ENCODE measurements around the gene FER. TPM values are rescaled to one million over a fixed set of nuclear protein-coding genes. Genes with fewer than 3 reads are reported as not detected.

The FER gene
- polyA plus RNA-seq, 1 of the 3 experiments (the other 2 are of a cell fraction), result 1.8 TPM

- no peaks in the 10 kb centered on the region for H3K9me3 ChIP-seq
- no peak overlapping the region for H3K4me3 ChIP-seq (ENCODE audit: low read depth in 2 of 2, low read length in 1 of 2)
- ChIA-PET CTCF (no interaction called here), POLR2A (no interaction called here)
- H3K27ac ChIP-seq (ENCODE audit: low read depth in 2 of 2, low read length in 1 of 2), result no peak overlapping the region
- H3K4me1 ChIP-seq (ENCODE audit: control insufficient read depth in 1 of 2, insufficient read depth in 2 of 2, low read depth in 1 of 2, low read length in 1 of 2), result 0 out of 4 replicates have a peak, but pooled peaks cover 0 to 9% of the 10 kb centered on the region in 2 experiments
- H3K27me3 ChIP-seq (ENCODE audit: insufficient read depth), result no peaks in the 10 kb centered on the region
- no peaks in the 10 kb centered on the region for H3F3A ChIP-seq (replicated peaks; ENCODE audit: insufficient read depth)
- TF ChIP-seq RAD21 (IDR thresholded peaks at IDR 0.05; ENCODE audit: low read length) (no peak), IRF3 (IDR thresholded peaks at IDR 0.05; ENCODE audit: low read depth, low read length) (no peak), MAX (IDR thresholded peaks at IDR 0.05; ENCODE audit: low read depth) (no peak), POLR2AphosphoS5 (IDR thresholded peaks at IDR 0.05; ENCODE audit: low read depth, low read length) (no peak), TEAD4 (IDR thresholded peaks at IDR 0.05; ENCODE audit: borderline replicate concordance, insufficient read depth) (no peak), SMC3 (IDR thresholded peaks at IDR 0.05; ENCODE audit: low read depth, low read length) (no peak), RXRA (IDR thresholded peaks at IDR 0.05; ENCODE audit: borderline replicate concordance, low read depth) (no peak), REST (IDR thresholded peaks at IDR 0.05; ENCODE audit: low read depth, low read length) (no peak), TCF12 (IDR thresholded peaks at IDR 0.05) (no peak), USF1 (IDR thresholded peaks at IDR 0.05; ENCODE audit: borderline replicate concordance, low read depth) (no peak), CTCF (IDR thresholded peaks at IDR 0.05) (no peak), USF2 (IDR thresholded peaks at IDR 0.05; ENCODE audit: borderline replicate concordance, low read depth, low read length) (no peak), NFIC (IDR thresholded peaks at IDR 0.05; ENCODE audit: borderline replicate concordance) (no peak)
- DNase-seq, result no peak
- H2AFZ ChIP-seq (ENCODE audit: low read depth), result no peak overlapping the region
- H3K79me2 ChIP-seq (ENCODE audit: insufficient read depth), result no peaks in the 10 kb centered on the region
- peaks cover 0 to 4% of the 10 kb centered on the region in 2 experiments for H3K36me3 ChIP-seq (replicated peaks in 1 of 2; ENCODE audit: control insufficient read depth in 1 of 2, insufficient read depth in 2 of 2, low read length in 1 of 2)
- H3K4me2 ChIP-seq, result no peak overlapping the region
- H4K20me1 ChIP-seq (ENCODE audit: insufficient read depth), result no peaks in the 10 kb centered on the region
- no peak overlapping the region for H3K9ac ChIP-seq
- H3K9me2 ChIP-seq, result no peaks in the 10 kb centered on the region
These were observed 395.3 kb downstream of the FER start for GRCh38 chr5:109143031-109143430.
